Measurements from ENCODE around the gene XRCC4. TPM values are rescaled to one million over a fixed set of nuclear protein-coding genes. Genes with fewer than 3 reads are reported as not detected.

The XRCC4 gene
- total and polyA plus RNA-seq, 9 of the 15 experiments (the other 6 are each of a cell fraction or from before 2014, with no cell fraction given) = 13.6 to 61.6 (median 22.4) TPM

- TF ChIP-seq NFIX (CRISPR knock-in tag; IDR thresholded peaks at IDR 0.05; ENCODE audit: low read depth) (no peak), EHMT2 (IDR thresholded peaks at IDR 0.05) (no peak), KLF1 (tag; IDR thresholded peaks at IDR 0.05) (no peak), ZNF717 (CRISPR knock-in tag; IDR thresholded peaks at IDR 0.05) (no peak)
Observed at GRCh38 chr5:83044926-83045325, 32.4 kb upstream of the XRCC4 start (continued).

- no peak overlapping the region for H3K27ac ChIP-seq (ENCODE audit: extremely low read depth, low read depth, low read length)
- no peak for ATAC-seq
- POLR2A ChIA-PET = interaction anchor here (0.6 kb wide), 1 partner anchor 689 kb away, joined by 3 read pairs; no protein-coding TSS in a partner anchor
- H4K20me1 ChIP-seq (replicated peaks; ENCODE audit: control insufficient read depth, insufficient read depth, low read length) = no peaks in the 10 kb centered on the region
- 64% methylated on average over 3 of the region's 3 CpGs for WGBS (ENCODE audit: insufficient coverage, low coverage, missing lambda C conversion rate)
- no peak for FAIRE-seq
- no TSS peak for BruUV-seq (replicated peaks)
- CTCF ChIA-PET (ENCODE audit: low intra/inter-chr PET ratio) = interaction anchor here (0.5 kb wide), 1 partner anchor 215 kb away, joined by 3 read pairs; no protein-coding TSS in a partner anchor
- no peak overlapping the region for H3K9ac ChIP-seq (ENCODE audit: insufficient read depth in 1 of 2, low read depth in 2 of 2, low read length in 2 of 2)
- H2AFZ ChIP-seq (ENCODE audit: low read depth, low read length) = no peak overlapping the region
- no peaks in the 10 kb centered on the region for H3K4me1 ChIP-seq (replicated peaks in 1 of 2; ENCODE audit: control insufficient read depth in 2 of 2, insufficient read depth in 2 of 2, low read length in 2 of 2)
- H3K9me3 ChIP-seq (replicated peaks; ENCODE audit: control insufficient read depth, insufficient read depth, low read depth, low read length) = no peaks in the 10 kb centered on the region
- no peaks in the 10 kb centered on the region for H3K9me1 ChIP-seq (ENCODE audit: control insufficient read depth, insufficient read depth, low read length)
- H3K36me3 ChIP-seq (ENCODE audit: control insufficient read depth, insufficient read depth, low read length) = peaks cover 15% of the 10 kb centered on the region; the same call in 1 of the 3 replicates
- DNase-seq (ENCODE audit: extremely low read depth in 1 of 4, low spot score in 3 of 4) = no peak
- H3K4me3 ChIP-seq = no peak overlapping the region
- in situ Hi-C loops (cut with MboI) (no loop called here), intact Hi-C loops (cut with micrococcal nuclease) (no loop called here)
- H3K79me2 ChIP-seq (ENCODE audit: control insufficient read depth, insufficient read depth, low read length) = no peaks in the 10 kb centered on the region
- TF ChIP-seq RCOR1 (IDR thresholded peaks at IDR 0.05; ENCODE audit: borderline replicate concordance in 1 of 2, low read depth in 2 of 2, low read length in 2 of 2) = no peak
- no peak for TF ChIP-seq RBM22 (IDR thresholded peaks at IDR 0.05; ENCODE audit: low read depth, low read length, poor library complexity, severe bottlenecking)
- no peak for TF ChIP-seq FOXK2 (conservative IDR thresholded peaks at IDR 0.05 in 1 of 2, IDR thresholded peaks at IDR 0.05 in 1 of 2; ENCODE audit: low read depth in 2 of 2)
- no peaks in the 10 kb centered on the region for H3K27me3 ChIP-seq (ENCODE audit: control insufficient read depth in 2 of 2, insufficient read depth in 2 of 2, low read length in 2 of 2)
- H3K4me2 ChIP-seq (ENCODE audit: insufficient read depth, low read length) = no peak overlapping the region
Observed at GRCh38 chr5:83048277-83048676, 29.1 kb upstream of the XRCC4 start.
